ENCODE measurements around the gene ROCK1.
A peak's percentile ranks its signal among the peaks of the same experiment; 100 is the strongest.
"Not testable (repeated sequence)": the region's sequence is repeated elsewhere in the genome, so short reads cannot be mapped to it uniquely, and the experiment has no call there.

Gene ROCK1

DNA sequence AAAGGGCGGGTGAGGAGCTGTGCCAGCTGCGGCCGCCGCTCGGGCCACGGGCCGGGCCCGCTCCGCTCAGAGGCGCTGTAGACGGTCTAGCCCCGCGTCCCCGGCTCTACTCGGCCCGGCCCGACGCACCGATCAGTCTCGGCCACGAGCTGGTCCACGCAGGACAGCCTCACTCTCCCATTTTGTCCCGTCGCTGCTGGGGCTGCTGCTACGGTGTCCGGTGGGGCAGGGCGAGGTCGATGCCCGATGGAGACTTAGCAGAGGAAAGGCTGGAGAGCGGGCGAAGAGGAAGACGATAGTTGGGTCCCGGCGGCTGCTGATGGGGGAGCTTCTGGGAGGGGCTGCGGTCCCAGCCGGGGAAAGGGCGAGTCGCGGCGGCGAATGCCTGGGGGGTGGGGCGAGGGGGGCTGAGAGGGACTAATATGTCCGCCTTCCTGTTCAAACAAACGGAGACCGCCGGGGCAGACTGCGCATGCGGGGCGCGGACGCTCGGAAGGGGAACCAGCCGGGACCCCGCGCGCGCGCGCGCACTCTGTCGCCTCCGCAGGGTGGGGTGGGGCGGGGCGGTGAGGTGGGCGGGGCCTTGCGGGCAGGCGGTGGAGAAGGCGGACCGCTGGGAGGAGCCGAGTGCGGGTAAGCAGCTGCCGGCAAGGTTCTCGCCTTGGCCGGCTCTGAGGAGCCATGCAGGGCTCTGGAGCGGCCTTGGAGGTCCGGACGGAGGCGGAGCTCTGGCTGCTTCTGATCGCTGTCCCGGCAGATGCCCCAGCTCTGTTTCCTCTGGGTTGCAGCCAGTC is at the start of gene ROCK1:
ROCK1 (minus strand) TSS at position 468 of the 794 bp plus-strand sequence. CDS start 903 bp downstream, outside the sequence.
- peak; percentile 100 for DNase-seq

DNA sequence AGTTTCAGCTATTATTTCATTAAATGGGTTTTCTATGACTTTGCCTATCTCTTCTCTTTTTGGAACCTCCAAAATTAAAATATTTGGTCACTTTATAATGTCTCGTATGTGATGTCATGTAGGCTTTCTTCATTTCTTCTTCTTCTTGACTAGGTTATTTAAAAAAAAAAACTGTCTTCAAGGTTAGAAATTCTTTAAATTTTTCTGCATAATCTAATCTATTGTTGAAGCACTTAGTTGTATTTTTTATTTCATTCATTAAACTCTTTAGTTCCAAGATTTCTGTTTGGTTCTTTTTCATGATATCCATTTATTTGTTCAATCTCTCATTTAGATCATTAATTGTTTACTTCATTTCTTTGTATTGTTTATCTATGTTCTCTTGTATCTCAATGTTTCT is 43.8 kb upstream of the ROCK1 start:
- DNase-seq, result no peak

GRCh38 chr18:21146016-21146415 is 34.4 kb upstream of the ROCK1 start:
- DNase-seq, result no peak

GRCh38 chr18:21145371-21145770 is 33.8 kb upstream of the ROCK1 start:
- no peak for DNase-seq

- no peak for DNase-seq
Observed at GRCh38 chr18:21141668-21142422, 30.2 kb upstream of the ROCK1 start.

- DNase-seq, result not testable (repeated sequence)
Observed at GRCh38 chr18:21137719-21138488, 26.3 kb upstream of the ROCK1 start.

- DNase-seq, result peak; percentile 54
Observed at GRCh38 chr18:21134895-21135294, 23.3 kb upstream of the ROCK1 start.

DNA sequence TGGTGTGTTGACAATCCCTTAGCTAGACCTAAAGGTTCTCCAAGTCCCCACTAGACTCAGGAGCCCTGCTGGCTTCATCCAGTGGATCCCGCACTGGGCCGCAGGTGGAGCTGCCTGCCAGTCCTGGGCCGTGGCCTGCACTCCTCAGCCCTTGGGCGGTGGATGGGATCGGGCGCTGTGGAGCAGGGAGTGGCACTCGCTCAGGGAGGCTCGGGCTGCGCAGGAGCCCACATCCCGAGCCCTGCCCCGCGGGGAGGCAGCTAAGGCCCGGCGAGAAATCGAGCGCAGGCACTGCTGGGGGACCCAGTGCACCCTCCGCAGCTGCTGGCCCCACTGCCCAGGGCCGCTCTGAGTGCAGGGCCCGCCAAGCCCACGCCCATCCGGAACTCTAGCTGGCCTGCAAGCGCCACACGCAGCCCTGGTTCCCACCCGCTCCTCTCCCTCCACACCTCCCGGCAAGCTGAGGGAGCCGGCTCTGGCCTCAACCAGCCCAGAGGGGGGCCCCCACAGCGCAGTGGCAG is 20.8 kb upstream of the ROCK1 start:
- no peak for DNase-seq

- no peak for DNase-seq
Observed at GRCh38 chr18:21131698-21132227, 20.1 kb upstream of the ROCK1 start.

DNA sequence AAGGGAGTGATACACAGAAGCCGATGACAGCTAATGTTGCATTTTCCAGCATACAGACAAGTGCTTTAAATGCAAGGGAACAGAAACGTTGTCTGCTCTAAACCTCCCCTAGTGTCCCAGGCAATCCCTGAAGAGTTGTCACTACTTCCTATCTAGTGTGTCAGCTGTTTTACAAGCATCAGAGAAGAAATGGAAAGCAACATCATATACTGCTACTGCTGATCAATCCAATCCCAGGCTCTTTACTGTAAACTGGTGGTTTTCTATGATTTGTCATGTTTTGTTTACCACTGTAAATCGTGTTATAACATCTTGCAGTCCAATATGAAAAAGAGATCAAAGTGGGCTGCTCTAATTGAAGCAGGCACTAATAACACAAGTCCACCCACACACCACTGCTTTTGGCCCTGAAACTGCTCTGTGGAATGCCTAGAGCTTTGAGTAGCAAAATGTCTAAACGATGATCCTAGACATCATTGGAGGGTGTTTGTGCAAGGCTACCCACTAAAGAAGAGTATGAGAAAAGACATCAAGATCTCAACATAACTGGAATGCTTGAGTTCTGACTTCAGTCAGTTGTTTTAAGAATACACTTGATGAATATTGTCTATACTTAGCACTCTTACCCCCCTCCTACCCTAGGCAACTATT is 18.1 kb upstream of the ROCK1 start:
- no peak for DNase-seq

DNA sequence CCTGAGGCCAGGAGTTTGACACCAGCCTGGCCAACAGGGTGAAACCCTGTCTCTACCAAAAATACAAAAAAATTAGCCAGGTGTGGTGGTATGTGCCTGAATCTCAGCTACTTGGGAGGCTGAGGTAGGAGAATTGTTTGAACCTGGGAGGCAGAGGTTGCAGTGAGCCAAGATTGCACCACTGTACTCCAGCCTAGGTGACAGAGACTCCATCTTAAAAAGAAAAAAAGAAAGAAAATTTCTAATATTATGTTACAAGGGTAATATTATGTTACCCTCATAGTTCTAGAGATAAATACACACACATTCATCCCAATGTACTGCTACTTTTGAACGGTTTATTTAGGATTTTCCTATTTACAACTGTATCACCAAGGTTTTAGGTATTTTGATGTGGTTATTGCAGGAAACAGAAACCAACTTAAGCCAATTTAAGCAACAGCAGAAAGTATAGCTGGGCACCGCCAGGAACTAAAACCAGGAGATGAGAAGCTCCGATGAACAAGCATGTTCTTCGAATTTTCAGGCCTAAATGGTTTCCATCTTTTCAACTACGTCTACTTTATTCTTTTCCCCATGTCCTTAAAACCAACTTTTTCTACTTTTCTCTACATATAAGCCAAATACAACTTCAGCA is 11.8 kb upstream of the ROCK1 start:
- DNase-seq, result no peak

DNA sequence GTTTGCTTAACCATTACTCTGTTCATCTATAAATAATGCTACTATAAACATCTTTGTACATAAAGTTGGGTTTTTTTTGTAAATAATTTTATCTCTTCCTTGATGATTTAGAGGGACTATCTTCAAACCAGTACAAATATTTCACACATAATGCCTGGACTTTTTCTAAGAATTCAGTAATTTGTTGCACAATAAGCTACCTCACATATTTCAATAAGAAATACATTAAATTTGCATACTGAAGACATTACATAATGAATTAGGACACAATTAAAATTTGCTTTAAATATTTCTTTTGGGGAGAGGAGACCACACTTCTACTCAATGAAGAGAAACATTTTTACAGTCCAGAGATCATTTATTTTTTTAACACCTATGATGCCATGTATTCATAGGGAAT is 7.2 kb upstream of the ROCK1 start:
- no peak for DNase-seq

DNA sequence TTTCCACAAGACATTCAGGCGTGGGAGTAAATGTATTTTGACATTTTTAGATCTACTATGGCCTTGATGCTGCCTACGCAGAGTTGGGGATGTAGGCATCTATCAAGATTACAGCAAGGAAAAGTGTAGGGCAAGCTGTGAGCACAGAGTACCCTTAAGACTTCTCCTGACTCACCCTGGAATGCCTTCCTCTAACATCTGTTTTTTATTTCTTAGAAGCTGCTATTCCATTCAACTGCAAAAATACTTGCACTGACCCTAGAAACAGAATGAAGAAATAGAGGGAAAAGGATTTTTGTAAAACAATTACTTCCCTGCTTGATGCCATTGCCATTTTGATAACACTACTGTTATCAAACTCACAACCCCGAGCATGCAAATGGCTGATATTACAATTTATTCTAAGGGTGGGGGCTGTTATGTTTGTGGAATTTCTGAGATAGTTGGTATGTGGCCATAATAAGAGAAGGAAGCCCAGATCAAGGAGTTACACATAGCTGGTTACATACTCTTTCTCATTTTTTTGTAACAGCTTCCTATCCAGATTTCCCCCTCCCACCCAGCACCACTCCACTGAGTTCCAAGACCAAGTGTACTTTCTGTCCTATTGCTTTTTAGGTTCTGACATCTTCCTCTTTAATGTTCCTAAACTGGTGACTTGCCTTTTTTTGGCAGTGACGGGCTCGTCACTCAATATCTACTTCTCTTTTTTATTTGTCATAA is 6.0 kb upstream of the ROCK1 start:
- DNase-seq, result no peak

DNA sequence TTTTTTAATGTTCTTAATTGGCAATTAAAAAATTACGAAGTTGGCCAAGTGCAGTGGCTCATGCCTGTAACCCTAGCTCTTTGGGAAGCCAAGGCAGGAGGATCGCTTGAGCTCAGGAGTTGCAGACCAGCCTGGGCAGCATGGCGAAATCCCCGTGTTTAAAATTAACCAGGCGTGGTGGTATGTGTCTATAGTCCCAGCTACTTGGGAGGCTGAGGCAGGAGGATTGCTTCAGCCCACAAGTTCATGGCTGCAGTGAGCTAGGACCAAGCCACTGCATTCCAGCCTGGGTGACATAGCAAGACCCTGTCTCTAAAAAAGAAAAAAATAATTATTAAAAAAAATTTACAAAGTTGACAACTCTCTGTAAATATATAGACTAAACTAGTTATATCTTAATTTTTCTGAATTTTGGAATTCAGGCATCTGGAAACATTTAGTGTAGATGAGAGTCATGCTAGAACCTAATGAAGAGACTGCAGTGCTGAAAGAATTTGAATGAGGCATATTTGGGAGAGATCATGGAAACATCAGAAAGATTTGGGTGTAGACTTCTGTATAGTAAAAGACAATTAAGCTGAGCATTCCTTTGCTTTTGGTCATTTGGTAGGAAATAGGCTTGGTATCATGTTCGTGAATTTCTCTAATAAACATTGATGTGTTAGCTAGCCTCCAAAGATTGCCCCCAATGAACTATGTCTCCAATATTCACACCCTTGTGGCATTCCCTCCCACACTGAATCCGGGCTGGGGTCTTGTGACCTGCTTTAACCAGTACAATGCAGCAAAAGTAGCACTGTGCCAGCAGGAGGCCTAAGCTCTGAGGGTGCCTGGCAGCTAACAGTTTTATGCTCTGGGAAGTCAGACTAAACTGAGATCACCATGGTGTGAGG is 4.2 kb upstream of the ROCK1 start:
- DNase-seq, result no peak

DNA sequence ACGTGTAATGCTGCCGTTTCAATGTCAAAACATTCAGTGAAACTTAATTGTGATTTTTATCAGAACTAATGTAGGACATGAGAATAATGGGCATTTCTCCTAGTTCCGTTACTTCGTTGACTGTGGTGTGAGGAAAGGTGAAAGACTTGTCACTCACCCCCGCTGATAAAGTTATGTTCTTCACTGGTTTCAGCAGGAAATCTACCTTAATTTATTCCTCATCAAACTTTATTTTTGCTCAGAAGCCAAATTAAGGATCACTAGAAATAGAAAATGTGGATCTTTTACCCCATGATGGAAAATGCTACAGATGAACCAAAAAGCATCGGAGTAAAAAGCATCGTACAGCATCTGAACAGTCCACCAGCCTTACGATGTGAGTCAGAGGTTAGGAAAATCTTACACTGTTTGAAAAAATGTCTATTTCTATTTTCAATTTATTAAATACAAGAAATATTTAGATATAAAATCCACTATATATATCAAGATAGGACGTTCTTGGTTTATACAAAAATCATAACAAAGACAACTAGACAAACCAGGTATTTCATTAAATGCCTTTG is 1.0 kb upstream of the ROCK1 start:
- no peak for DNase-seq

- DNase-seq, result peak; percentile 61
Observed at GRCh38 chr18:21112140-21112473, 494 bp upstream of the ROCK1 start.

GRCh38 chr18:21110713-21111345 is 784 bp downstream of the ROCK1 start:
- peak; percentile 75 for DNase-seq

DNA sequence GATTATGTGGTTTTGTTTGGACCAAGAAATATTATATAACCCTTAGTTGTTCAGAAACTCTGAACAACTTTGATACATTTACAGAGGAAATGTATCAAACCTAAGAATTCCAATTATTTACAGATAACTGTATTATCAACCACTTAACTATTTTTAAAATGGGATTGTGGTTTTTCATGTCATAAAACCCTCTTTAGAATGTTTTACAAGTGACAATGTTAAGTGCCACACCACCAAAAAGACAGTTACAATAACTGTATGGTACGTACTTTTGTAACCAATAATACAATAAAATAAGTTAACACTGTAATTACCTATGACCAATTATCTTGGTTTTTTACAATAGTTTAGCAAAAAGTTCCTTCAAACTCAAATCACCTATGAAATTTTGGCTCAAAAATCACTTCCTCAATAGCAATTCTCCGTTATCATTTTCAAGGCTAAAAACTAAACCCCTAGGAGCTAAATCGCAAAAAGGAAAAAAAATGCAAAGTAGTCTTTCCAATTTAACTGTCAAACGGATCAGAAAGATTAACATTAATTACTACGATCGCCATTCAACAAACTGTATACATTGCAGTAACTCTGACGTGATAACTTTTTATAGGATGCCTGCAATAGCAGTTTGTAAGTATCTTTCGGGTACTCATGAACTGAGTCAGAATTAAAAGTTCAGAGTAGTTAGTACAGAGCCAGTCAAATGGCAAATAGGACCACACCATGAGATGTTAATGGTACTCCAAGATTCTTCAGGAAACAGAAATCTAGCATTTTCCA is 1.5 kb downstream of the ROCK1 start:
- DNase-seq, result no peak

- no peak for DNase-seq
Observed at GRCh38 chr18:21105936-21106335, 5.7 kb downstream of the ROCK1 start.
